HCT116 (cell line): ENCODE results near the gene C1orf167. TPM values are rescaled to one million over a fixed set of nuclear protein-coding genes. Genes with fewer than 3 reads are reported as not detected.

Experiments
- ATAC-seq: fragments of 200-7000 bp; cut with Tn5 transposase; 2 replicates; pipeline ENCODE4 v1.9.1; 2020; ENCODE audit warnings: mild to moderate bottlenecking, moderate library complexity
- BruUV-seq: library from RNA; stranded (reverse); fragments of 400-500 nt; replicated peaks from 2 replicates; lab custom pipeline; 2021; lab: Mats Ljungman, UMichigan
- CTCF ChIA-PET: fragments of 300-600 bp; sonication (Branson Sonifier 250); formaldehyde crosslinking; loops from one replicate; lab custom pipeline; 2021; ENCODE audit warnings: antibody characterized with exemption; lab: Charles Lee
- POLR2A ChIA-PET: fragments of 300-600, 350-600 bp; sonication (Branson Sonifier 250); formaldehyde crosslinking; loops from one replicate; lab custom pipeline; 2021; ENCODE audit warnings: antibody characterized with exemption; lab: Charles Lee
- RAD21 ChIA-PET, 2 experiments: fragments of 300-600 bp; sonication (Branson Sonifier 250); formaldehyde crosslinking; loops; one replicate each; lab custom pipeline; 2023; ENCODE audit warnings: low total read pairs in 2 of 2; ENCODE audit not compliant: uncharacterized antibody in 2 of 2, unreplicated experiment in 2 of 2, low non-redundant PET in 1 of 2; lab: Charles Lee
- DNase-seq: peaks from one replicate; pipeline ENCODE4 v3.0.0-alpha.2; 2010; ENCODE audit warnings: low read depth, low spot score
- H2AFZ ChIP-seq: fragments of 200-600 bp; shearing (Covaris generic), sonication (generic); 2 replicates; pipeline ENCODE4 v1.6.1; 2017; ENCODE audit warnings: low read depth, mixed run types, mixed read lengths, antibody characterized with exemption, low read length; ENCODE audit not compliant: poor library complexity, severe bottlenecking
- H3K27ac ChIP-seq: 2 replicates; pipeline ENCODE4 v1.5.1; 2012; ENCODE audit warnings: low read depth, low read length
- H3K27me3 ChIP-seq: fragments of 200-600 bp; sonication (generic); 2 replicates; pipeline ENCODE4 v1.6.1; 2016; ENCODE audit warnings: mixed run types, low read length, mixed read lengths; ENCODE audit not compliant: insufficient read depth
- H3K36me3 ChIP-seq, 2 experiments: fragments of 200-500 bp in 1 of 2; fragments of 200-600 bp in 1 of 2; sonication (Bioruptor generic) in 1 of 2; sonication (generic) in 1 of 2; 2 replicates each; pipeline versions ENCODE4 v1.5.1 to v1.6.1; 2014 to 2016; ENCODE audit warnings: low read length in 2 of 2, inconsistent platforms in 1 of 2, mixed read lengths in 1 of 2, mixed run types in 1 of 2; ENCODE audit not compliant: insufficient read depth in 2 of 2, control insufficient read depth in 1 of 2
- H3K4me1 ChIP-seq, 2 experiments: fragments of 200-600 bp in 1 of 2; sonication (generic) in 1 of 2; 2 replicates each; pipeline versions ENCODE4 v1.5.1 to v1.6.1; 2012 to 2017; ENCODE audit warnings: low read length in 2 of 2, inconsistent platforms in 1 of 2, mild to moderate bottlenecking in 1 of 2, mixed read lengths in 1 of 2, mixed run types in 1 of 2, moderate library complexity in 1 of 2; ENCODE audit not compliant: insufficient read depth in 2 of 2, control insufficient read depth in 1 of 2
- H3K4me2 ChIP-seq: fragments of 200-600 bp; sonication (generic); 2 replicates; pipeline ENCODE4 v1.6.1; 2017; ENCODE audit warnings: mixed run types, low read length, mixed read lengths
- H3K4me3 ChIP-seq, 2 experiments: fragments of 200-600 bp in 1 of 2; sonication (generic) in 1 of 2; replicated peaks in 1 of 2; 2 replicates each; pipeline ENCODE4 v1.5.1; 2011 to 2016; ENCODE audit warnings: low read length in 2 of 2, control low read depth in 1 of 2, low read depth in 1 of 2, mild to moderate bottlenecking in 1 of 2, mixed read lengths in 1 of 2, mixed run types in 1 of 2
- H3K79me2 ChIP-seq: fragments of 200-600 bp; sonication (generic); 2 replicates; pipeline ENCODE4 v1.6.1; 2017; ENCODE audit warnings: mild to moderate bottlenecking, mixed run types, low read length, moderate library complexity, mixed read lengths; ENCODE audit not compliant: insufficient read depth
- H3K9ac ChIP-seq: fragments of 200-600 bp; sonication (generic); 2 replicates; pipeline ENCODE4 v1.6.1; 2016; ENCODE audit warnings: low read length, mixed read lengths
- H3K9me2 ChIP-seq: fragments of 200-600 bp; sonication (generic), shearing (Covaris generic); 2 replicates; pipeline ENCODE4 v1.6.1; 2017; ENCODE audit warnings: mixed run types, mild to moderate bottlenecking, moderate library complexity; ENCODE audit not compliant: insufficient read depth
- H3K9me3 ChIP-seq, 2 experiments: fragments of 200-500 bp in 1 of 2; fragments of 200-600 bp in 1 of 2; sonication (Bioruptor generic) in 1 of 2; sonication (generic) in 1 of 2; 2 replicates each; pipeline ENCODE4 v1.6.1; 2014 to 2017; ENCODE audit warnings: low read length in 2 of 2, mixed read lengths in 2 of 2, inconsistent platforms in 1 of 2, low read depth in 1 of 2, mild to moderate bottlenecking in 1 of 2, mixed run types in 1 of 2, moderate library complexity in 1 of 2; ENCODE audit not compliant: control insufficient read depth in 1 of 2, insufficient read depth in 1 of 2
- H4K20me1 ChIP-seq: fragments of 200-600 bp; sonication (generic), shearing (Covaris generic); 2 replicates; pipeline ENCODE4 v1.6.1; 2017; ENCODE audit warnings: mixed run types, mild to moderate bottlenecking, moderate library complexity; ENCODE audit not compliant: insufficient read depth
- EZH2 ChIP-seq: fragments of 200-600 bp; sonication (generic); IDR thresholded peaks from 2 replicates; pipeline ENCODE4 v1.6.1; 2017; ENCODE audit warnings: antibody characterized with exemption, mixed run types
- RAD21 ChIP-seq: IDR thresholded peaks from 2 replicates; pipeline ENCODE4 v1.6.1; 2012; ENCODE audit warnings: low read depth, mild to moderate bottlenecking
- SP1 ChIP-seq: IDR thresholded peaks from 2 replicates; pipeline ENCODE4 v1.6.1; 2012; ENCODE audit warnings: low read depth
- intact Hi-C: fragments of 100-400 bp; cut with micrococcal nuclease; formaldehyde crosslinking; loops from 2 replicates; pipeline ENCODE4 v1.10.0; 2022
- total RNA-seq: library from RNA; stranded (reverse); gene quantifications from one replicate; pipeline ENCODE4 v1.2.1, GENCODE V29; 2021; ENCODE audit not compliant: unreplicated experiment
- TF ChIP-seq, protein P1 (sequence below): IDR thresholded peaks from 2 replicates; pipeline ENCODE4 v1.6.1; 2011; ENCODE audit warnings: mild to moderate bottlenecking, low read length, moderate library complexity; ENCODE audit not compliant: insufficient replicate concordance; ENCODE audit errors: extremely low read depth
- TF ChIP-seq, protein P2 (sequence below): IDR thresholded peaks from 2 replicates; pipeline ENCODE4 v1.6.1; 2012; ENCODE audit warnings: low read depth
- TF ChIP-seq, protein P3 (sequence below), 3 experiments: fragments of 200-600 bp in 1 of 3; sonication (generic) in 1 of 3; IDR thresholded peaks in 2 of 3; conservative IDR thresholded peaks in 1 of 3; 2 replicates each; pipeline ENCODE4 v1.5.1; 2012 to 2017; ENCODE audit warnings: low read depth in 2 of 3, low read length in 2 of 3, antibody characterized with exemption in 1 of 3, borderline replicate concordance in 1 of 3, control low read depth in 1 of 3, mild to moderate bottlenecking in 1 of 3, mixed read lengths in 1 of 3, mixed run types in 1 of 3, moderate library complexity in 1 of 3; ENCODE audit not compliant: insufficient read depth in 1 of 3

Gene C1orf167
- total RNA-seq, 1 experiment from 2014 or later, result 0.12 TPM

DNA sequence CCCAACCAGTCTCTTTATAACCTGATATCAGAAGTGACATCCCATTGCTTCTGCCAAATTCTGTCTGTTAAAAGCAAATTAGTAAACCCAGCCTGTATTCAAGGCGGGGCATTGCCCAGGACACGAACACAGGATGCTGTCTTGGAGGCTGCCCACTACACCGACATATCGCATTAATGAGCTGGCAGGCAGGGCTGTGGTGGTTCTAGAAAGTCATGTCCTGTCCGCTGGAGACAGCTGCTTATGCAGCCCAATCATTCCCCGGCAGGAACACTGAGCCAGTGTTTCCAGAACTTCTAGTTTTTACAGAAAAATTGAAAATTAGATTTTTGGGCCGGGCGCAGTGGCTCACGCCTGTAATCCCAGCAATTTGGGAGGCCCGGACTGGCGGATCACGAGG, 19.3 kb downstream of the C1orf167 start:
- POLR2A ChIA-PET, result interaction anchor here (0.7 to 1.1 kb wide), 2 partner anchors 27 to 127 kb away, joined by 3 to 5 read pairs; no protein-coding TSS in a partner anchor
- BruUV-seq, result no TSS peak
- TF ChIP-seq RAD21 (no peak), SP1 (no peak), EZH2 (no peak)
- TF ChIP-seq, protein P1, sequence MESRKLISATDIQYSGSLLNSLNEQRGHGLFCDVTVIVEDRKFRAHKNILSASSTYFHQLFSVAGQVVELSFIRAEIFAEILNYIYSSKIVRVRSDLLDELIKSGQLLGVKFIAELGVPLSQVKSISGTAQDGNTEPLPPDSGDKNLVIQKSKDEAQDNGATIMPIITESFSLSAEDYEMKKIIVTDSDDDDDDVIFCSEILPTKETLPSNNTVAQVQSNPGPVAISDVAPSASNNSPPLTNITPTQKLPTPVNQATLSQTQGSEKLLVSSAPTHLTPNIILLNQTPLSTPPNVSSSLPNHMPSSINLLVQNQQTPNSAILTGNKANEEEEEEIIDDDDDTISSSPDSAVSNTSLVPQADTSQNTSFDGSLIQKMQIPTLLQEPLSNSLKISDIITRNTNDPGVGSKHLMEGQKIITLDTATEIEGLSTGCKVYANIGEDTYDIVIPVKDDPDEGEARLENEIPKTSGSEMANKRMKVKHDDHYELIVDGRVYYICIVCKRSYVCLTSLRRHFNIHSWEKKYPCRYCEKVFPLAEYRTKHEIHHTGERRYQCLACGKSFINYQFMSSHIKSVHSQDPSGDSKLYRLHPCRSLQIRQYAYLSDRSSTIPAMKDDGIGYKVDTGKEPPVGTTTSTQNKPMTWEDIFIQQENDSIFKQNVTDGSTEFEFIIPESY, result no peak
- TF ChIP-seq, protein P2, sequence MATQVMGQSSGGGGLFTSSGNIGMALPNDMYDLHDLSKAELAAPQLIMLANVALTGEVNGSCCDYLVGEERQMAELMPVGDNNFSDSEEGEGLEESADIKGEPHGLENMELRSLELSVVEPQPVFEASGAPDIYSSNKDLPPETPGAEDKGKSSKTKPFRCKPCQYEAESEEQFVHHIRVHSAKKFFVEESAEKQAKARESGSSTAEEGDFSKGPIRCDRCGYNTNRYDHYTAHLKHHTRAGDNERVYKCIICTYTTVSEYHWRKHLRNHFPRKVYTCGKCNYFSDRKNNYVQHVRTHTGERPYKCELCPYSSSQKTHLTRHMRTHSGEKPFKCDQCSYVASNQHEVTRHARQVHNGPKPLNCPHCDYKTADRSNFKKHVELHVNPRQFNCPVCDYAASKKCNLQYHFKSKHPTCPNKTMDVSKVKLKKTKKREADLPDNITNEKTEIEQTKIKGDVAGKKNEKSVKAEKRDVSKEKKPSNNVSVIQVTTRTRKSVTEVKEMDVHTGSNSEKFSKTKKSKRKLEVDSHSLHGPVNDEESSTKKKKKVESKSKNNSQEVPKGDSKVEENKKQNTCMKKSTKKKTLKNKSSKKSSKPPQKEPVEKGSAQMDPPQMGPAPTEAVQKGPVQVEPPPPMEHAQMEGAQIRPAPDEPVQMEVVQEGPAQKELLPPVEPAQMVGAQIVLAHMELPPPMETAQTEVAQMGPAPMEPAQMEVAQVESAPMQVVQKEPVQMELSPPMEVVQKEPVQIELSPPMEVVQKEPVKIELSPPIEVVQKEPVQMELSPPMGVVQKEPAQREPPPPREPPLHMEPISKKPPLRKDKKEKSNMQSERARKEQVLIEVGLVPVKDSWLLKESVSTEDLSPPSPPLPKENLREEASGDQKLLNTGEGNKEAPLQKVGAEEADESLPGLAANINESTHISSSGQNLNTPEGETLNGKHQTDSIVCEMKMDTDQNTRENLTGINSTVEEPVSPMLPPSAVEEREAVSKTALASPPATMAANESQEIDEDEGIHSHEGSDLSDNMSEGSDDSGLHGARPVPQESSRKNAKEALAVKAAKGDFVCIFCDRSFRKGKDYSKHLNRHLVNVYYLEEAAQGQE, result no peak
- TF ChIP-seq, protein P3, sequence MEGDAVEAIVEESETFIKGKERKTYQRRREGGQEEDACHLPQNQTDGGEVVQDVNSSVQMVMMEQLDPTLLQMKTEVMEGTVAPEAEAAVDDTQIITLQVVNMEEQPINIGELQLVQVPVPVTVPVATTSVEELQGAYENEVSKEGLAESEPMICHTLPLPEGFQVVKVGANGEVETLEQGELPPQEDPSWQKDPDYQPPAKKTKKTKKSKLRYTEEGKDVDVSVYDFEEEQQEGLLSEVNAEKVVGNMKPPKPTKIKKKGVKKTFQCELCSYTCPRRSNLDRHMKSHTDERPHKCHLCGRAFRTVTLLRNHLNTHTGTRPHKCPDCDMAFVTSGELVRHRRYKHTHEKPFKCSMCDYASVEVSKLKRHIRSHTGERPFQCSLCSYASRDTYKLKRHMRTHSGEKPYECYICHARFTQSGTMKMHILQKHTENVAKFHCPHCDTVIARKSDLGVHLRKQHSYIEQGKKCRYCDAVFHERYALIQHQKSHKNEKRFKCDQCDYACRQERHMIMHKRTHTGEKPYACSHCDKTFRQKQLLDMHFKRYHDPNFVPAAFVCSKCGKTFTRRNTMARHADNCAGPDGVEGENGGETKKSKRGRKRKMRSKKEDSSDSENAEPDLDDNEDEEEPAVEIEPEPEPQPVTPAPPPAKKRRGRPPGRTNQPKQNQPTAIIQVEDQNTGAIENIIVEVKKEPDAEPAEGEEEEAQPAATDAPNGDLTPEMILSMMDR (IDR thresholded peaks at IDR 0.05 in 2 of 3, conservative IDR thresholded peaks at IDR 0.05 in 1 of 3; ENCODE audit: borderline replicate concordance in 1 of 3, insufficient read depth in 1 of 3, low read depth in 2 of 3, low read length in 2 of 3), result no peak

More for the DNA sequence above, 19.3 kb downstream of the C1orf167 start:
- no peaks in the 10 kb centered on the region for H3K79me2 ChIP-seq
- H3K27me3 ChIP-seq, result no peaks in the 10 kb centered on the region
- CTCF ChIA-PET, result no interaction called here
- DNase-seq, result no peak
- H3K4me3 ChIP-seq, result no peak overlapping the region
- ATAC-seq, result no peak
- peaks cover 3 to 14% of the 10 kb centered on the region in 2 experiments; a peak in 3 of 4 replicates for H3K4me1 ChIP-seq
- H3K9ac ChIP-seq, result no peak overlapping the region
- intact Hi-C loops, result no loop called here
- no peaks in the 10 kb centered on the region for H4K20me1 ChIP-seq
- no peak overlapping the region for H3K4me2 ChIP-seq
- no peaks in the 10 kb centered on the region for H3K9me2 ChIP-seq
- no peak overlapping the region for H2AFZ ChIP-seq
- no peaks in the 10 kb centered on the region for H3K9me3 ChIP-seq
- no peaks in the 10 kb centered on the region for H3K36me3 ChIP-seq
- H3K27ac ChIP-seq, result no peak overlapping the region
- RAD21 ChIA-PET, result no interaction called here
